HFFc6 (cell line): Measurements from ENCODE around the gene MYRIP. TPM values are rescaled to one million over a fixed set of nuclear protein-coding genes. Genes with fewer than 3 reads are reported as not detected.

Experiments
- DNase-seq: peaks from one replicate; pipeline ENCODE4 v3.0.0-alpha.2; 2018
- H3K27ac Mint-ChIP-seq: 2 replicates; pipeline ENCODE4 v1.8.0; 2020; ENCODE audit warnings: mild to moderate bottlenecking, mixed read lengths
- H3K27me3 Mint-ChIP-seq: 2 replicates; pipeline ENCODE4 v1.8.0; 2021; ENCODE audit warnings: mild to moderate bottlenecking, moderate library complexity, mixed read lengths; ENCODE audit not compliant: insufficient read depth
- H3K36me3 Mint-ChIP-seq: 2 replicates; pipeline ENCODE4 v1.8.0; 2021; ENCODE audit warnings: low read depth, mixed read lengths
- H3K4me1 Mint-ChIP-seq: 2 replicates; pipeline ENCODE4 v1.8.0; 2020; ENCODE audit warnings: low read depth, mixed read lengths
- H3K4me3 Mint-ChIP-seq: 2 replicates; pipeline ENCODE4 v1.8.0; 2020; ENCODE audit warnings: mild to moderate bottlenecking, moderate library complexity, mixed read lengths
- H3K9me3 Mint-ChIP-seq: 2 replicates; pipeline ENCODE4 v1.8.0; 2020; ENCODE audit warnings: mild to moderate bottlenecking, mixed read lengths
- CTCF ChIP-seq: fragments of 200-600 bp; sonication (generic); IDR thresholded peaks from 2 replicates; pipeline ENCODE4 v1.5.0; 2021; ENCODE audit warnings: antibody characterized with exemption, mild to moderate bottlenecking
- total RNA-seq, 6 experiments: library from RNA; stranded (reverse); fragmentation: NEBNext Ultra II Directional; extraction: Animal tissue kit (Norgen Biotek cat#: 25700); gene quantifications; 2 replicates in 1 of 6; 3 replicates in 5 of 6; pipeline ENCODE4 v1.2.3, GENCODE V29; 2021

MYRIP gene
- total RNA-seq, 6 experiments from 2014 or later = 0.07 to 0.28 (median 0.13) TPM; not detected in 1

- TF ChIP-seq CTCF = no peak
- Mint-ChIP-seq H3K4me1 (no peaks in the 10 kb centered on the region), H3K4me3 (no peak overlapping the region), H3K9me3 (no peaks in the 10 kb centered on the region), H3K36me3 (no peaks in the 10 kb centered on the region), H3K27me3 (peaks cover 7% of the 10 kb centered on the region; the same call in 1 of the 2 replicates), H3K27ac (no peak overlapping the region)
- no peak for DNase-seq
Measured at GRCh38 chr3:40009991-40010390, 200.6 kb downstream of the MYRIP start.

GRCh38 chr3:40012381-40012780, 203.0 kb downstream of the MYRIP start:
- H3K4me1 Mint-ChIP-seq = no peaks in the 10 kb centered on the region
- TF ChIP-seq CTCF = no peak
- no peak for DNase-seq

GRCh38 chr3:40016391-40016790, 207.0 kb downstream of the MYRIP start:
- Mint-ChIP-seq H3K4me1 (no peaks in the 10 kb centered on the region), H3K27me3 (peaks cover 16% of the 10 kb centered on the region), H3K36me3 (no peaks in the 10 kb centered on the region), H3K4me3 (no peak overlapping the region), H3K27ac (no peak overlapping the region), H3K9me3 (no peaks in the 10 kb centered on the region)
- DNase-seq = no peak
- no peak for TF ChIP-seq CTCF

More at GRCh38 chr3:40012381-40012780, 203.0 kb downstream of the MYRIP start:
- no peaks in the 10 kb centered on the region for H3K9me3 Mint-ChIP-seq
- peaks cover 15% of the 10 kb centered on the region; the same call in 1 of the 2 replicates for H3K27me3 Mint-ChIP-seq
- H3K36me3 Mint-ChIP-seq = no peaks in the 10 kb centered on the region
- H3K4me3 Mint-ChIP-seq = no peak overlapping the region
- no peak overlapping the region for H3K27ac Mint-ChIP-seq

GRCh38 chr3:40018369-40018768, 209.0 kb downstream of the MYRIP start:
- no peak for DNase-seq
- no peaks in the 10 kb centered on the region for H3K36me3 Mint-ChIP-seq
- no peaks in the 10 kb centered on the region for H3K9me3 Mint-ChIP-seq
- H3K27me3 Mint-ChIP-seq = peaks cover 27% of the 10 kb centered on the region
- TF ChIP-seq CTCF = no peak
- no peaks in the 10 kb centered on the region for H3K4me1 Mint-ChIP-seq
- H3K27ac Mint-ChIP-seq = no peak overlapping the region
- no peak overlapping the region for H3K4me3 Mint-ChIP-seq

GRCh38 chr3:40019376-40019775, 210.0 kb downstream of the MYRIP start:
- no peaks in the 10 kb centered on the region for H3K4me1 Mint-ChIP-seq
- H3K27me3 Mint-ChIP-seq = peaks cover 27% of the 10 kb centered on the region
- DNase-seq = no peak
- no peaks in the 10 kb centered on the region for H3K36me3 Mint-ChIP-seq
- no peak overlapping the region for H3K4me3 Mint-ChIP-seq
- H3K9me3 Mint-ChIP-seq = peaks cover 5% of the 10 kb centered on the region
- H3K27ac Mint-ChIP-seq = no peak overlapping the region
- TF ChIP-seq CTCF = no peak

- TF ChIP-seq CTCF = no peak
- H3K27me3 Mint-ChIP-seq = peaks cover 27% of the 10 kb centered on the region
- no peak overlapping the region for H3K4me3 Mint-ChIP-seq
- H3K27ac Mint-ChIP-seq = no peak overlapping the region
- no peak for DNase-seq
- H3K36me3 Mint-ChIP-seq = peaks cover 4% of the 10 kb centered on the region
- no peaks in the 10 kb centered on the region for H3K4me1 Mint-ChIP-seq
- peaks cover 10% of the 10 kb centered on the region for H3K9me3 Mint-ChIP-seq
Measured at GRCh38 chr3:40020689-40021088, 211.3 kb downstream of the MYRIP start.
